GM23338 (cell line): ENCODE results near the gene GTF3C1. TPM values are rescaled to one million over a fixed set of nuclear protein-coding genes. Genes with fewer than 3 reads are reported as not detected.

ENCODE experiments used
- ATAC-seq: fragments of 200-7000 bp; cut with Tn5 transposase; 3 replicates; pipeline ENCODE4 v1.9.1; 2020
- DNase-seq: peaks from one replicate; pipeline ENCODE4 v3.0.0-alpha.2; 2015; ENCODE audit warnings: low spot score
- H2AFZ ChIP-seq: fragments of 200-600 bp; sonication (generic); 2 replicates; pipeline ENCODE4 v1.8.0; 2016; ENCODE audit warnings: antibody characterized with exemption, mild to moderate bottlenecking, moderate library complexity
- H3F3A ChIP-seq: fragments of 200-600 bp; sonication (generic); replicated peaks from 2 replicates; pipeline ENCODE4 v1.8.0; 2017; ENCODE audit warnings: antibody characterized with exemption, mixed run types, low read depth
- H3K27ac ChIP-seq: fragments of 200-600 bp; sonication (generic); 2 replicates; pipeline ENCODE4 v1.6.1; 2016; ENCODE audit warnings: low read depth
- H3K27me3 ChIP-seq: fragments of 200-600 bp; sonication (generic); 2 replicates; pipeline ENCODE4 v1.8.0; 2016; ENCODE audit warnings: mild to moderate bottlenecking, mixed run types, moderate library complexity; ENCODE audit not compliant: insufficient read depth
- H3K36me3 ChIP-seq: fragments of 200-600 bp; sonication (generic); 2 replicates; pipeline ENCODE4 v1.8.0; 2016; ENCODE audit warnings: mild to moderate bottlenecking; ENCODE audit not compliant: insufficient read depth
- H3K4me1 ChIP-seq: fragments of 200-600 bp; sonication (generic); 2 replicates; pipeline ENCODE4 v1.8.0; 2016; ENCODE audit warnings: mild to moderate bottlenecking, moderate library complexity; ENCODE audit not compliant: insufficient read depth
- H3K4me2 ChIP-seq: fragments of 200-600 bp; sonication (generic); 2 replicates; pipeline ENCODE4 v1.7.1; 2017; ENCODE audit warnings: mixed run types
- H3K4me3 ChIP-seq: fragments of 200-600 bp; sonication (generic); 2 replicates; pipeline ENCODE4 v1.6.1; 2016; ENCODE audit warnings: mixed run types
- H3K79me2 ChIP-seq: fragments of 200-600 bp; sonication (generic); replicated peaks from 2 replicates; pipeline ENCODE4 v1.8.0; 2017; ENCODE audit warnings: mild to moderate bottlenecking; ENCODE audit not compliant: insufficient read depth
- H3K9me2 ChIP-seq: fragments of 200-600 bp; sonication (generic); 2 replicates; pipeline ENCODE4 v1.8.0; 2017; ENCODE audit not compliant: insufficient read depth
- H4K20me1 ChIP-seq: fragments of 200-600 bp; sonication (generic); replicated peaks from 2 replicates; pipeline ENCODE4 v1.8.0; 2017; ENCODE audit warnings: mild to moderate bottlenecking; ENCODE audit not compliant: insufficient read depth
- H3K27ac Mint-ChIP-seq: 2 replicates; pipeline ENCODE4 v1.8.0; 2020; ENCODE audit warnings: inconsistent platforms, mild to moderate bottlenecking, moderate library complexity, mixed read lengths
- H3K27me3 Mint-ChIP-seq: 3 replicates; pipeline ENCODE4 v1.8.0; 2022; ENCODE audit warnings: low read depth, mild to moderate bottlenecking, moderate library complexity, mixed read lengths, inconsistent platforms; ENCODE audit not compliant: insufficient read depth, poor library complexity
- H3K36me3 Mint-ChIP-seq: 3 replicates; pipeline ENCODE4 v1.8.0; 2021; ENCODE audit warnings: low read depth, mild to moderate bottlenecking, inconsistent platforms, moderate library complexity, mixed read lengths
- H3K4me1 Mint-ChIP-seq: 3 replicates; pipeline ENCODE4 v1.8.0; 2020; ENCODE audit warnings: mild to moderate bottlenecking, inconsistent platforms, mixed read lengths
- H3K4me3 Mint-ChIP-seq: 3 replicates; pipeline ENCODE4 v1.8.0; 2021; ENCODE audit warnings: moderate library complexity, mild to moderate bottlenecking, inconsistent platforms, mixed read lengths
- H3K9me3 Mint-ChIP-seq: 3 replicates; pipeline ENCODE4 v1.8.0; 2020; ENCODE audit warnings: moderate library complexity, mild to moderate bottlenecking, inconsistent platforms, mixed read lengths
- CREB1 ChIP-seq: fragments of 250-450 bp; sonication (Bioruptor Pico); IDR thresholded peaks from 2 replicates; pipeline ENCODE4 v1.5.0; 2020; ENCODE audit warnings: low read depth, mild to moderate bottlenecking, moderate library complexity
- CTCF ChIP-seq, 2 experiments: fragments of 200-600 bp in 1 of 2; sonication (generic) in 1 of 2; conservative IDR thresholded peaks; 2 replicates each; pipeline versions ENCODE4 v1.5.1 to v1.6.1; 2016 to 2017; ENCODE audit warnings: antibody characterized with exemption in 2 of 2, low read depth in 2 of 2, mild to moderate bottlenecking in 2 of 2, moderate library complexity in 1 of 2
- ETS1 ChIP-seq: IDR thresholded peaks from 2 replicates; pipeline ENCODE4 v1.6.1; 2016; ENCODE audit warnings: antibody characterized with exemption
- EZH2 ChIP-seq: fragments of 200-600 bp; sonication (generic); IDR thresholded peaks from one replicate; pipeline ENCODE4 v1.8.0; 2017; ENCODE audit warnings: antibody characterized with exemption, mild to moderate bottlenecking, low read depth; ENCODE audit not compliant: unreplicated experiment
- EZH2phosphoT487 ChIP-seq: fragments of 200-600 bp; sonication (generic); IDR thresholded peaks from one replicate; pipeline ENCODE4 v1.8.1; 2018; ENCODE audit warnings: antibody characterized with exemption; ENCODE audit not compliant: unreplicated experiment
- JUNB ChIP-seq: IDR thresholded peaks from one replicate; pipeline ENCODE4 v1.6.1; 2016; ENCODE audit warnings: antibody characterized with exemption; ENCODE audit not compliant: unreplicated experiment
- NANOG ChIP-seq: IDR thresholded peaks from 2 replicates; pipeline ENCODE4 v1.6.1; 2016; ENCODE audit warnings: antibody characterized with exemption, borderline replicate concordance
- POLR2AphosphoS5 ChIP-seq: IDR thresholded peaks from 2 replicates; pipeline ENCODE4 v1.6.1; 2016; ENCODE audit warnings: antibody characterized with exemption, low read depth
- REST ChIP-seq: IDR thresholded peaks from one replicate; pipeline ENCODE4 v1.6.1; 2018; ENCODE audit warnings: antibody characterized with exemption; ENCODE audit not compliant: unreplicated experiment
- STAT1 ChIP-seq: IDR thresholded peaks from one replicate; pipeline ENCODE4 v1.6.1; 2016; ENCODE audit warnings: antibody characterized with exemption; ENCODE audit not compliant: unreplicated experiment
- ZNF114 ChIP-seq: fragments of 250-450 bp; sonication (Bioruptor Pico); IDR thresholded peaks from 2 replicates; pipeline ENCODE4 v1.5.0; 2020; ENCODE audit warnings: mild to moderate bottlenecking, moderate library complexity
- ZNF331 ChIP-seq: fragments of 250-450 bp; sonication (Bioruptor Pico); IDR thresholded peaks from 2 replicates; pipeline ENCODE4 v1.5.0; 2020; ENCODE audit warnings: low read depth, mild to moderate bottlenecking, moderate library complexity
- ZNF462 ChIP-seq: fragments of 250-450 bp; sonication (Bioruptor Pico); IDR thresholded peaks from 2 replicates; pipeline ENCODE4 v1.5.0; 2020; ENCODE audit warnings: mild to moderate bottlenecking, moderate library complexity
- polyA plus RNA-seq: library from polyadenylated mRNA; unstranded; fragments of >200 nt; fragmentation: Nextera tagmentation; extraction: Ambion mirVana; gene quantifications from 2 replicates; pipeline ENCODE4 v1.2.1, GENCODE V29; 2016
- total RNA-seq: library from RNA; depleted of rRNA; stranded (reverse); fragments of >200 nt; shearing (Covaris generic); gene quantifications from 2 replicates; pipeline ENCODE4 v1.2.3, GENCODE V29; 2014

GTF3C1 gene
- total and polyA plus RNA-seq, 2 experiments from 2014 or later = 78.5 to 138 TPM

- Histone ChIP-seq H3K4me1 (no peaks in the 10 kb centered on the region), H3K9me2 (no peaks in the 10 kb centered on the region), H3K79me2 (no peaks in the 10 kb centered on the region), H3K36me3 (no peaks in the 10 kb centered on the region), H4K20me1 (no peaks in the 10 kb centered on the region), H3K27ac (no peak overlapping the region), H3F3A (no peaks in the 10 kb centered on the region), H3K27me3 (no peaks in the 10 kb centered on the region), H3K4me3 (no peak overlapping the region), H2AFZ (no peak overlapping the region), H3K4me2 (no peak overlapping the region)
- H3K27me3 Mint-ChIP-seq = peaks cover 6% of the 10 kb centered on the region
- peaks cover under 1% of the 10 kb centered on the region; the same call in 2 of the 3 replicates for H3K4me1 Mint-ChIP-seq
- no peak overlapping the region for H3K27ac Mint-ChIP-seq
- no peak overlapping the region for H3K4me3 Mint-ChIP-seq
- peaks cover 42% of the 10 kb centered on the region for H3K9me3 Mint-ChIP-seq
- ATAC-seq (no peak), DNase-seq (no peak)
- no peak for TF ChIP-seq EZH2
- TF ChIP-seq JUNB = no peak
- no peak for TF ChIP-seq ZNF114 (CRISPR knock-in tag)
- TF ChIP-seq ZNF331 (CRISPR knock-in tag) = no peak
- no peak for TF ChIP-seq REST
- no peak for TF ChIP-seq ETS1
- no peak for TF ChIP-seq ZNF462 (CRISPR knock-in tag)
- no peak for TF ChIP-seq CREB1 (CRISPR knock-in tag)
- no peak for TF ChIP-seq EZH2phosphoT487
- TF ChIP-seq STAT1 = no peak
- no peak for TF ChIP-seq NANOG
- TF ChIP-seq POLR2AphosphoS5 = no peak
- no peak for TF ChIP-seq CTCF (conservative IDR thresholded peaks at IDR 0.05; ENCODE audit: low read depth in 2 of 2)
- H3K36me3 Mint-ChIP-seq = peaks cover 14% of the 10 kb centered on the region
Measured at GRCh38 chr16:27444470-27444869, 105.2 kb downstream of the GTF3C1 start.
